IMR-90 (cell line): ENCODE results near the gene CYYR1. TPM values are rescaled to one million over a fixed set of nuclear protein-coding genes. Genes with fewer than 3 reads are reported as not detected.

Experiments used
- ATAC-seq: fragments of 200-7000 bp; cut with Tn5 transposase; 2 replicates; pipeline ENCODE4 v1.9.1; 2020; ENCODE audit warnings: low read depth, mild to moderate bottlenecking, moderate library complexity
- BruUV-seq: library from RNA; stranded (reverse); fragments of 400-500 nt; replicated peaks from 2 replicates; lab custom pipeline; 2021; lab: Mats Ljungman, UMichigan
- CTCF ChIA-PET: fragments of 300-600 bp; formaldehyde crosslinking; extraction: SDS; loops from one replicate; lab custom pipeline; 2021; ENCODE audit warnings: antibody characterized with exemption; lab: Yijun Ruan, JAX
- POLR2A ChIA-PET: fragments of 300-600 bp; sonication (Branson Sonifier 250); formaldehyde crosslinking; loops from one replicate; lab custom pipeline; 2022; ENCODE audit warnings: antibody characterized with exemption; ENCODE audit not compliant: unreplicated experiment; lab: Charles Lee
- DNase-seq: peaks from one replicate; pipeline ENCODE4 v3.0.0; 2013
- H2AFZ ChIP-seq: replicated peaks from 2 replicates; pipeline ENCODE3; 2013; ENCODE audit warnings: low read length, mild to moderate bottlenecking; ENCODE audit not compliant: poor library complexity
- H2AK5ac ChIP-seq: 2 replicates; pipeline ENCODE4 v1.6.1; 2013; ENCODE audit warnings: low read depth, low read length, inconsistent platforms
- H2AK9ac ChIP-seq: replicated peaks from 2 replicates; pipeline ENCODE3; 2013; ENCODE audit warnings: mild to moderate bottlenecking, low read depth, low read length, moderate library complexity; ENCODE audit not compliant: poor library complexity
- H2BK120ac ChIP-seq: 2 replicates; pipeline ENCODE4 v1.6.1; 2013; ENCODE audit warnings: low read depth, low read length, inconsistent platforms
- H2BK15ac ChIP-seq: 3 replicates; pipeline ENCODE4 v1.6.1; 2013; ENCODE audit warnings: low read depth, low read length, inconsistent platforms
- H2BK20ac ChIP-seq: 2 replicates; pipeline ENCODE4 v1.6.1; 2013; ENCODE audit warnings: low read depth, mild to moderate bottlenecking, inconsistent platforms, low read length, moderate library complexity
- H2BK5ac ChIP-seq: 2 replicates; pipeline ENCODE4 v1.6.1; 2013; ENCODE audit warnings: mild to moderate bottlenecking, low read depth, low read length, inconsistent platforms; ENCODE audit not compliant: poor library complexity, severe bottlenecking
- H3K14ac ChIP-seq: replicated peaks from 2 replicates; pipeline ENCODE4 v1.6.1; 2013; ENCODE audit warnings: low read depth, low read length, inconsistent platforms
- H3K18ac ChIP-seq: 2 replicates; pipeline ENCODE4 v1.6.1; 2013; ENCODE audit warnings: low read depth, low read length, control low read depth
- H3K23ac ChIP-seq: 2 replicates; pipeline ENCODE4 v1.6.1; 2013; ENCODE audit warnings: low read depth, low read length, inconsistent platforms
- H3K27ac ChIP-seq: 2 replicates; pipeline ENCODE4 v1.5.1; 2013; ENCODE audit warnings: mild to moderate bottlenecking, control low read depth, low read length; ENCODE audit not compliant: insufficient read depth
- H3K27me3 ChIP-seq: 2 replicates; pipeline ENCODE4 v1.6.1; 2013; ENCODE audit warnings: low read length; ENCODE audit not compliant: control insufficient read depth, insufficient read depth
- H3K36me3 ChIP-seq: 2 replicates; pipeline ENCODE4 v1.6.1; 2013; ENCODE audit warnings: low read length, mixed read lengths; ENCODE audit not compliant: control insufficient read depth, insufficient read depth
- H3K4ac ChIP-seq: 2 replicates; pipeline ENCODE4 v1.6.1; 2013; ENCODE audit warnings: low read depth, low read length, inconsistent platforms
- H3K4me1 ChIP-seq: 2 replicates; pipeline ENCODE4 v1.6.1; 2013; ENCODE audit warnings: low read length, mixed read lengths; ENCODE audit not compliant: control insufficient read depth, insufficient read depth
- H3K4me2 ChIP-seq: 2 replicates; pipeline ENCODE4 v1.6.1; 2013; ENCODE audit warnings: low read depth, mild to moderate bottlenecking, control low read depth, low read length, moderate library complexity
- H3K4me3 ChIP-seq: 2 replicates; pipeline ENCODE4 v1.5.1; 2013; ENCODE audit warnings: low read depth, mild to moderate bottlenecking, control low read depth, low read length, moderate library complexity; ENCODE audit not compliant: insufficient read depth
- H3K56ac ChIP-seq: 2 replicates; pipeline ENCODE4 v1.6.1; 2013; ENCODE audit warnings: low read length, inconsistent platforms; ENCODE audit not compliant: insufficient read depth; ENCODE audit errors: extremely low read depth
- H3K79me1 ChIP-seq, 2 experiments: 2 replicates each; pipeline ENCODE4 v1.6.1; 2013; ENCODE audit warnings: low read length in 2 of 2, inconsistent platforms in 1 of 2, low read depth in 1 of 2
- H3K9ac ChIP-seq: 2 replicates; pipeline ENCODE4 v1.6.1; 2013; ENCODE audit warnings: low read depth, low read length, control low read depth
- H3K9me1 ChIP-seq: 2 replicates; pipeline ENCODE4 v1.6.1; 2013; ENCODE audit warnings: low read length, inconsistent platforms; ENCODE audit not compliant: insufficient read depth
- H3K9me3 ChIP-seq: 2 replicates; pipeline ENCODE4 v1.6.1; 2013; ENCODE audit warnings: low read length; ENCODE audit not compliant: control insufficient read depth, insufficient read depth
- H4K20me1 ChIP-seq: 2 replicates; pipeline ENCODE4 v1.6.1; 2013; ENCODE audit warnings: low read length, inconsistent platforms; ENCODE audit not compliant: insufficient read depth
- H4K5ac ChIP-seq: 2 replicates; pipeline ENCODE4 v1.6.1; 2013; ENCODE audit warnings: mild to moderate bottlenecking, low read depth, low read length, control low read depth
- H4K8ac ChIP-seq, 2 experiments: 2 replicates each; pipeline ENCODE4 v1.6.1; 2013; ENCODE audit warnings: low read depth in 2 of 2, low read length in 2 of 2, control low read depth in 1 of 2, inconsistent platforms in 1 of 2
- H4K91ac ChIP-seq: 2 replicates; pipeline ENCODE4 v1.6.1; 2013; ENCODE audit warnings: low read depth, low read length, inconsistent platforms; ENCODE audit not compliant: insufficient read depth
- CHD1 ChIP-seq: IDR thresholded peaks from 2 replicates; pipeline ENCODE4 v1.6.1; 2012; ENCODE audit warnings: low read depth, low read length, improper control_type of control experiment
- MAFK ChIP-seq: IDR thresholded peaks from 2 replicates; pipeline ENCODE4 v1.6.1; 2012; ENCODE audit warnings: low read depth, low read length, improper control_type of control experiment
- RFX5 ChIP-seq: IDR thresholded peaks from 2 replicates; pipeline ENCODE4 v1.8.0; 2012; ENCODE audit warnings: low read depth, mild to moderate bottlenecking, low read length, moderate library complexity
- SMC3 ChIP-seq: fragments of 150-350 bp; IDR thresholded peaks from 2 replicates; pipeline ENCODE4 v1.6.1; 2016; ENCODE audit warnings: low read depth, mild to moderate bottlenecking, antibody characterized with exemption, low read length, moderate library complexity
- WGBS, 2 experiments: methylation state at CpG; one replicate each; pipeline versions ENCODE4 v1.1.5 to v1.1.7; 2013; ENCODE audit warnings: missing lambda C conversion rate in 2 of 2; ENCODE audit not compliant: insufficient read length in 1 of 2; ENCODE audit errors: extremely low coverage in 2 of 2; 5-methylcytosine and 5-hydroxymethylcytosine counted together
- dilution Hi-C: fragments of 300-500 bp; cut with HindIII; formaldehyde crosslinking; loops from one replicate; pipeline ENCODE4 v1.14.3; 2018; ENCODE audit warnings: low sequenced_read_pairs; ENCODE audit not compliant: unreplicated experiment
- in situ Hi-C: fragments of 300-500 bp; cut with MboI; formaldehyde crosslinking; loops from 3 replicates; pipeline ENCODE4 v1.14.3; 2019; ENCODE audit warnings: low sequenced_read_pairs, inconsistent platforms, mixed read lengths
- intact Hi-C: fragments of 100-400 bp; cut with micrococcal nuclease; formaldehyde crosslinking; loops from 2 replicates; pipeline ENCODE4 v1.10.0; 2022
- polyA plus RNA-seq, 3 experiments: library from polyadenylated mRNA; depleted of rRNA; stranded (reverse); fragments of >200 nt; gene quantifications; 2 replicates each; pipeline ENCODE4 v1.2.3, GENCODE V29; 2012; ENCODE audit warnings: low replicate concordance in 1 of 3
- total RNA-seq: library from RNA; depleted of rRNA; stranded (reverse); fragments of >200 nt; gene quantifications from 2 replicates; pipeline ENCODE4 v1.2.3, GENCODE V29; 2012

Gene CYYR1
- total and polyA plus RNA-seq, 2 of the 4 experiments (the other 2 are of a cell fraction), result not detected

DNA sequence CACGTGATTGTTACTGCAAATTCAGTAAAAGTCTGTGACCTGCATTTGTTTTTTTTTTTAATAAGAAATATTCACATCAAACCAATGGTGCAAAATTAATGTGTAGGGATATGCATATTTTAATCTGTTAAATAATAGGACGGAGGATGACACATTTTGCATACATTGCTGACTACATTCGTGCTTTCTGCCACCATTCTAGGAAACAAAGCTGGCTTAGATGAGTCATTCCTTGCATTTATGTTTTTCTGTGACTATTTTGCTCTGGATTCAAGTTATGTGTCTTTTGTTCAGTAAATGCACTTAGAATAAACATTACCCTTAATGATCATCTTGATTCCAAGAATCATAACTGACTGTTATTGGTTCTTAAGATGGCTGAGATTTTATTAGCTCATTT, 23.9 kb upstream of the CYYR1 start:
- Histone ChIP-seq H2BK5ac (no peak overlapping the region), H2AFZ (no peak overlapping the region), H3K18ac (no peak overlapping the region), H3K4me2 (no peak overlapping the region), H3K9ac (no peak overlapping the region), H4K91ac (no peak overlapping the region), H2AK9ac (no peak overlapping the region), H3K27ac (no peak overlapping the region), H4K20me1 (no peaks in the 10 kb centered on the region), H4K5ac (no peak overlapping the region), H3K9me1 (no peaks in the 10 kb centered on the region), H3K36me3 (no peaks in the 10 kb centered on the region), H2BK15ac (no peak overlapping the region), H2BK20ac (no peak overlapping the region), H2BK120ac (no peak overlapping the region), H3K4me1 (no peaks in the 10 kb centered on the region), H4K8ac (no peak overlapping the region), H3K79me1 (no peaks in the 10 kb centered on the region), H2AK5ac (no peak overlapping the region), H3K9me3 (no peaks in the 10 kb centered on the region), H3K56ac (no peak overlapping the region), H3K4me3 (no peak overlapping the region), H3K4ac (no peak overlapping the region), H3K27me3 (no peaks in the 10 kb centered on the region), H3K14ac (no peak overlapping the region), H3K23ac (no peak overlapping the region)
- ChIA-PET POLR2A (interaction anchor here (0.7 kb wide), 1 partner anchor 83 kb away, joined by 3 read pairs; no protein-coding TSS in a partner anchor), CTCF (interaction anchor here (0.7 to 0.8 kb wide), 2 partner anchors 25 to 449 kb away, joined by 4 to 8 read pairs; no protein-coding TSS in a partner anchor)
- WGBS, 2 experiments, result no CpG with 5 or more reads among the region's 3 CpGs
- ATAC-seq (no peak), DNase-seq (no peak)
- BruUV-seq, result no TSS peak
- in situ Hi-C loops, result no loop called here
- intact Hi-C loops, result no loop called here
- dilution Hi-C loops, result no loop called here
- TF ChIP-seq MAFK (no peak), SMC3 (no peak), RFX5 (no peak), CHD1 (no peak)
